ENCODE measurements around the gene CHL1.

DNA sequence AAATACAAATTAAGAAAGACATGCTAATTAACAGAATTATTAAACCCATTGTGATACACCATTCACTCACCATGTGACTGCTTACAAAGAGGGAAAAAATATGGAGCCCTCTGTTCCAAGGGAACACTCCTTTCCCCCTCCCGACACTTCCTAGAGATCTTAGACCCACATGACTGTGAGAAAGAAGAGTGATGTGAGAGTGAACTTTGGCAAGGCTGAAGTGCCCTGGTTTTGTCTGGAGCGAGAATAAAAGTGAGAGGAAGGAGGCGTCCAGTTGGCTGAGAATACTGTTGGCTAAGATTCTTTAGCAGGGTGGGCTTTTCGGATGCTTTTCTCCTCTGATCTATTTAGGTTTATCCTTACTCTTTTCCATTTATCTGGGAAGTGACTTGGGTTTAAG, 14.1 kb downstream of the CHL1 start:
- TF ChIP-seq POLR2A (IDR thresholded peaks at IDR 0.05; ENCODE audit: low read length) (no peak), GATA1 (IDR thresholded peaks at IDR 0.05; ENCODE audit: low read depth, low read length) (no peak)

Data from erythroblast (primary cell).